Adrenal gland (tissue), 12 donors: Measurements from ENCODE around the gene SMIM14. TPM values are rescaled to one million over a fixed set of nuclear protein-coding genes. Genes with fewer than 3 reads are reported as not detected.

Experiments used
- DNase-seq, 7 donors: peaks; one replicate each; pipeline ENCODE4 v3.0.0-alpha.2; 2019 to 2020
- H3K27ac ChIP-seq, 5 donors: fragments of 200-600 bp; sonication (generic) in 4 of 5; 1 replicate in 3 of 5; 2 replicates in 2 of 5; pipeline versions ENCODE4 v1.5.1 to v1.8.0; 2016 to 2020; ENCODE audit warnings: mild to moderate bottlenecking in 1 of 5
- H3K27me3 ChIP-seq: fragments of 200-600 bp; 2 replicates; pipeline ENCODE4 v1.8.0; 2021
- H3K36me3 ChIP-seq, 2 donors: fragments of 200-600 bp; replicated peaks in 1 of 2; 1 replicate in 1 of 2; 2 replicates in 1 of 2; pipeline versions ENCODE4 v1.5.1 to v1.8.0; 2018 to 2022
- H3K4me1 ChIP-seq, 2 donors: fragments of 200-600 bp; replicated peaks in 1 of 2; 1 replicate in 1 of 2; 2 replicates in 1 of 2; pipeline versions ENCODE4 v1.5.1 to v1.8.0; 2018 to 2021
- H3K4me3 ChIP-seq, 4 donors: fragments of 200-600 bp; sonication (generic) in 3 of 4; one replicate each; pipeline ENCODE4 v1.5.1; 2016 to 2018
- H3K9me3 ChIP-seq, 3 donors: fragments of 200-600 bp; sonication (generic) in 1 of 3; replicated peaks in 1 of 3; 1 replicate in 2 of 3; 2 replicates in 1 of 3; pipeline versions ENCODE4 v1.5.1 to v1.8.0; 2016 to 2021
- POLR2A ChIP-seq, 2 donors: fragments of 450-650 bp; IDR thresholded peaks; one replicate each; pipeline ENCODE4 v1.6.1; 2017; ENCODE audit warnings: antibody characterized with exemption in 2 of 2, mild to moderate bottlenecking in 2 of 2, moderate library complexity in 1 of 2
- WGBS, 4 donors: extraction: QIAGEN DNeasy Blood & Tissue Kit in 2 of 4; methylation state at CpG; one replicate each; pipeline versions ENCODE4 v1.1.5 to v1.1.7; 2013 to 2017; 5-methylcytosine and 5-hydroxymethylcytosine counted together
- intact Hi-C, 2 donors: fragments of 100-400 bp; cut with DNase I; formaldehyde crosslinking; loops; one replicate each; pipeline versions ENCODE4 v1.14.1 to v1.15.0; 2022 to 2023
- polyA plus RNA-seq, 3 donors: library from polyadenylated mRNA; stranded (reverse); fragments of 200-250 nt in 2 of 3; fragments of 350-450 nt in 1 of 3; fragmentation: Illumina TruSeq in 1 of 3; extraction: RNeasy Lipid Tissue Mini Kit (QIAGEN cat#74804) in 1 of 3; gene quantifications; one replicate each; pipeline ENCODE4 v1.2.3, GENCODE V29; 2013 to 2014
- total RNA-seq, 9 donors: library from RNA; depleted of rRNA in 4 of 9; stranded (reverse); fragments of >200 nt in 4 of 9; fragments of 120-200 nt in 1 of 9; fragmentation: NEBNext Ultra II Directional in 1 of 9; extraction: Animal tissue kit (Norgen Biotek cat#: 25700) in 1 of 9; gene quantifications; one replicate each; pipeline versions ENCODE4 v1.1.0 to v1.2.4, GENCODE V29; 2013 to 2023
- TF ChIP-seq, protein P1 (sequence below), 6 experiments: fragments of 450-650 bp in 4 of 6; fragments of 200-600 bp in 2 of 6; sonication (generic) in 1 of 6; IDR thresholded peaks; 1 replicate in 5 of 6; 2 replicates in 1 of 6; pipeline versions ENCODE4 v1.5.1 to v1.8.0; 2016 to 2021; ENCODE audit warnings: antibody characterized with exemption in 6 of 6, mild to moderate bottlenecking in 2 of 6, moderate library complexity in 1 of 6
- donor health status: healthy with polysubstance abuse.
- donor health status: Bipolar disorder and iron deficiency.
- donor health status: DM: yes; HTN: yes; CAD: no.
- donor health status: DM: no; HTN: no; CAD: no.
- donor health status: DM: no; HTN: no; CAD: no.
- donor health status: DM: yes; HTN: yes; CAD: no.

SMIM14 gene
- total and polyA plus RNA-seq, 12 donors: 24.1 to 160 (median 119) TPM

DNA sequence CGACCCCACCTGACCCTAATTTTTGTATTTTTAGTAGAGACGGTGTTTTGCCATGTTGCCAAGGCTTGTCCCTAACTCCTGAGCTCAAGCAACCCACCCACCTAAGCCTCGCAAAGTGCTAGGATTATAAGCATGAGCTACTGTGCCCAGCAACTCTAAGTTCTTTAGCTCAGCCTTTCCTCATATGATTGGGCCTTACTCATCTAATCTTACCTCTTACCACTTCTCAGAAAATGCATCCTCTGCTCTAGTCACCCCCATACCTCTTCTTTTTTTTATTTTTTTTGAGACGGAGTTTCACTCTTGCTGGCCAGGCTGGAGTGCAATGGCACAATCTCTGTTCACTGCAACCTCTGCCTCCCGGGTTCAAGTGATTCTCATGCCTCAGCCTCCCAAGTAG, 75.9 kb downstream of the SMIM14 start:
- H3K27me3 ChIP-seq: no peaks in the 10 kb centered on the region
- H3K4me3 ChIP-seq: no peak overlapping the region
- DNase-seq: no peak
- intact Hi-C loops: no loop called here
- TF ChIP-seq, protein P1, sequence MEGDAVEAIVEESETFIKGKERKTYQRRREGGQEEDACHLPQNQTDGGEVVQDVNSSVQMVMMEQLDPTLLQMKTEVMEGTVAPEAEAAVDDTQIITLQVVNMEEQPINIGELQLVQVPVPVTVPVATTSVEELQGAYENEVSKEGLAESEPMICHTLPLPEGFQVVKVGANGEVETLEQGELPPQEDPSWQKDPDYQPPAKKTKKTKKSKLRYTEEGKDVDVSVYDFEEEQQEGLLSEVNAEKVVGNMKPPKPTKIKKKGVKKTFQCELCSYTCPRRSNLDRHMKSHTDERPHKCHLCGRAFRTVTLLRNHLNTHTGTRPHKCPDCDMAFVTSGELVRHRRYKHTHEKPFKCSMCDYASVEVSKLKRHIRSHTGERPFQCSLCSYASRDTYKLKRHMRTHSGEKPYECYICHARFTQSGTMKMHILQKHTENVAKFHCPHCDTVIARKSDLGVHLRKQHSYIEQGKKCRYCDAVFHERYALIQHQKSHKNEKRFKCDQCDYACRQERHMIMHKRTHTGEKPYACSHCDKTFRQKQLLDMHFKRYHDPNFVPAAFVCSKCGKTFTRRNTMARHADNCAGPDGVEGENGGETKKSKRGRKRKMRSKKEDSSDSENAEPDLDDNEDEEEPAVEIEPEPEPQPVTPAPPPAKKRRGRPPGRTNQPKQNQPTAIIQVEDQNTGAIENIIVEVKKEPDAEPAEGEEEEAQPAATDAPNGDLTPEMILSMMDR (IDR thresholded peaks at IDR 0.05): no peak
- TF ChIP-seq POLR2A (IDR thresholded peaks at IDR 0.05): no peak
- 92 to 99% (median 97%) methylated on average over 5 of the region's 5 CpGs for WGBS, 4 donors
- H3K27ac ChIP-seq: no peak overlapping the region
- H3K9me3 ChIP-seq: no peaks in the 10 kb centered on the region
- peaks cover 0 to 7% of the 10 kb centered on the region in 2 donors for H3K4me1 ChIP-seq
- no peaks in the 10 kb centered on the region for H3K36me3 ChIP-seq

DNA sequence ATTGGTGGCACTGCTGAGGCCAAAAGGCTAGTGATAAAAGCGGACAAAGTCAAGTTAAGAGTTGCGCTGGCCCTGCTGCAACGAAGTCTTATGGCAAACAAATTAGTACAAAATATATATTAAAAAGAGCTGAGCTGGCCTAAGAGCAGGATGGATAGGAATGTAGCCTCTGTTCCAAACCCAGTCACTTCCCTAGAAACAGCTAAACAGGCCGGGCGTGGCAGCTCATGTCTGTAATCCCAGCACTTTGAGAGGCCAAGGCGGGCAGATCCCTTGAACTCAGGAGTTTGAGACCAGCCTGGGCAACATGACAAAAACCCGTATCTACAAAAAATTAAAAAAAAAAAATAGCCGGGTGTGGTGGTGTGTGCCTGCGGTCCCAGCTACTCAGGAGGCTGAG, 79.0 kb downstream of the SMIM14 start:
- no peak for TF ChIP-seq POLR2A (IDR thresholded peaks at IDR 0.05)
- TF ChIP-seq, protein P1 (IDR thresholded peaks at IDR 0.05): no peak
- no peak for DNase-seq
- WGBS, 4 donors: 83 to 90% (median 88%) methylated on average over 9 of the region's 9 CpGs
- Histone ChIP-seq H3K4me1 (peaks cover 0 to 7% of the 10 kb centered on the region in 2 donors), H3K36me3 (peaks cover 0 to 4% of the 10 kb centered on the region in 2 donors), H3K4me3 (no peak overlapping the region), H3K9me3 (no peaks in the 10 kb centered on the region), H3K27me3 (no peaks in the 10 kb centered on the region), H3K27ac (no peak overlapping the region)
- intact Hi-C loops: no loop called here

DNA sequence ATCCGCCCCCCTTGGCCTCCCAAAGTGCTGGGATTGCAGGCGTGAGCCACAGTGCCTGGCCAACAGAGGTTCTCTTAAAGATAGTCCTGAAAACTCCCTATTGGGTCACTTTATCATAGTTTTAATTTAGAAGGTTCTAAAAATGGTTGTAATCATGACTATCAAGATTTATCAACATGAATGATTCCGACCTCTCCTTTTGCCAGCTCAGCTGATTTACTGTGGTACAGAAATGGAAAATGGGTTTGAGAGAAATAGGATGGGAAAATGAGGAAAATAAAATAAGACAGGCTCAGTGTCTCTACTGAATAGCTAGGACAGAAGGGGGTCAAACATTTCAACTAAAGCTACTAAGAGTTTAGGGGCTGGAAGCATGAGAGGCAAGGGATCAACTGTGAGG, 83.2 kb downstream of the SMIM14 start:
- WGBS, 4 donors: 87 to 97% (median 94%) methylated on average over 3 of the region's 3 CpGs
- Histone ChIP-seq H3K36me3 (peaks cover 0 to 26% of the 10 kb centered on the region in 2 donors), H3K9me3 (no peaks in the 10 kb centered on the region), H3K4me3 (no peak overlapping the region), H3K27me3 (no peaks in the 10 kb centered on the region), H3K27ac (no peak overlapping the region), H3K4me1 (peaks cover 0 to 7% of the 10 kb centered on the region in 2 donors)
- intact Hi-C loops: no loop called here
- TF ChIP-seq POLR2A (IDR thresholded peaks at IDR 0.05): no peak
- TF ChIP-seq, protein P1 (IDR thresholded peaks at IDR 0.05): no peak
- no peak for DNase-seq

DNA sequence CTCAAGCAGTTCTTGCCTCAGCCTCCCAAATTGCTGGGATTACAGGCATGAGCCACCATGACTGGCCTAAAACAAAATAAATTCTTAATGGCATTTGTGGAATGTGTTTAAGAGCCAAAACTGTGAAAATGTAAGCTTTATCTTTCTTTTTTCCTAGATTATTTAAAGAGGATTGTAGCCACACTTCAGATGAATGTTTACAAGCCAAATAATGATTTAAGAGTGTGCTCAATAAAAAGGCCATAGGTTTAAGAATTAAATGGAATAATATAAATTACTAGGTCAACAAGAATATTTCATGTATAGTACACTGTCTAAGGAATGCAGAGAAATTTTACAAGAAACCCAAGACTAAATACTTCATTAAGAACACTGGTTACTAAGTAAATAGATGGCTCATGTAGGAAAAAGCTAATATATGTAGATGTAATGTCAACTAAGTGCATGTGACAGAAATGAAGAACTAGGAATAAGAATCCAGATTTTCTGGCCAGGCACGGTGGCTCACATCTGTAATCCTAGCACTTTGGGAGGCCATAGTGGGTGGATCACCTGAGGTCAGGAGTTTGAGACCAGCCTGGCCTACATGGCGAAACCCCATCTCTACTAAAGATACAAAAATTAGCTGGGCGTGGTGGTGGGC, 90.1 kb downstream of the SMIM14 start:
- Histone ChIP-seq H3K9me3 (no peaks in the 10 kb centered on the region), H3K4me1 (peaks cover 0 to 8% of the 10 kb centered on the region in 2 donors), H3K4me3 (no peak overlapping the region), H3K27me3 (no peaks in the 10 kb centered on the region), H3K36me3 (peaks cover 0 to 22% of the 10 kb centered on the region in 2 donors), H3K27ac (peak overlapping the region in 1 of 5 donors; percentile 26)
- TF ChIP-seq POLR2A (IDR thresholded peaks at IDR 0.05): no peak
- TF ChIP-seq, protein P1 (IDR thresholded peaks at IDR 0.05): no peak
- no peak for DNase-seq
- intact Hi-C loops: no loop called here
- 82 to 92% (median 91%) methylated on average over 3 of the region's 3 CpGs for WGBS, 4 donors
